Peyer's patch (tissue), 4 donors: Measurements from ENCODE around the gene NNT. TPM values are rescaled to one million over a fixed set of nuclear protein-coding genes. Genes with fewer than 3 reads are reported as not detected.

Source experiments
- DNase-seq, 3 donors: peaks; one replicate each; pipeline ENCODE4 v3.0.0-alpha.2; 2017 to 2019
- H3K27ac ChIP-seq, 4 donors: fragments of 200-600 bp; sonication (generic); one replicate each; pipeline ENCODE4 v1.5.1; 2016 to 2019
- H3K27me3 ChIP-seq, 2 donors: fragments of 200-600 bp; sonication (generic); one replicate each; pipeline ENCODE4 v1.5.1; 2019
- H3K36me3 ChIP-seq, 3 donors: fragments of 200-600 bp; sonication (generic); one replicate each; pipeline ENCODE4 v1.5.1; 2016 to 2019
- H3K4me1 ChIP-seq, 4 donors: fragments of 200-600 bp; sonication (generic); one replicate each; pipeline ENCODE4 v1.5.1; 2016 to 2019
- H3K4me3 ChIP-seq, 4 donors: fragments of 200-600 bp; sonication (generic); 1 replicate in 3 of 4; 2 replicates in 1 of 4; pipeline ENCODE4 v1.5.1; 2016 to 2019; ENCODE audit warnings: mild to moderate bottlenecking in 1 of 4
- H3K9me3 ChIP-seq, 4 donors: fragments of 200-600 bp; sonication (generic); one replicate each; pipeline ENCODE4 v1.5.1; 2016 to 2019; ENCODE audit warnings: mild to moderate bottlenecking in 1 of 4
- CTCF ChIP-seq, 6 experiments: fragments of 450-650 bp in 4 of 6; fragments of 200-600 bp in 2 of 6; sonication (generic) in 1 of 6; IDR thresholded peaks; one replicate each; pipeline ENCODE4 v1.5.1; 2017 to 2019; ENCODE audit warnings: antibody characterized with exemption in 6 of 6, mild to moderate bottlenecking in 3 of 6, moderate library complexity in 1 of 6
- POLR2A ChIP-seq, 2 donors: fragments of 450-650 bp; IDR thresholded peaks; one replicate each; pipeline ENCODE4 v1.5.1; 2017; ENCODE audit warnings: antibody characterized with exemption in 2 of 2, mild to moderate bottlenecking in 2 of 2, moderate library complexity in 2 of 2
- total RNA-seq, 4 donors: library from RNA; depleted of rRNA; stranded (reverse); fragments of >200 nt; gene quantifications; one replicate each; pipeline ENCODE4 v1.1.0, GENCODE V29; 2016

Gene NNT
- total RNA-seq, 4 donors from 2014 or later: 30.5 to 59.7 (median 44.5) TPM

GRCh38 chr5:43609752-43610151, 6.8 kb downstream of the NNT start:
- no peak overlapping the region for H3K27ac ChIP-seq
- peaks cover 0 to 52% (median 0%) of the 10 kb centered on the region in 3 donors for H3K36me3 ChIP-seq
- H3K27me3 ChIP-seq: no peaks in the 10 kb centered on the region
- DNase-seq: no peak
- TF ChIP-seq POLR2A (IDR thresholded peaks at IDR 0.05) (no peak), CTCF (IDR thresholded peaks at IDR 0.05) (peak in 3 of 6 experiments; percentile 5 to 19 (median 7))
- no peak overlapping the region for H3K4me3 ChIP-seq
- H3K9me3 ChIP-seq: no peaks in the 10 kb centered on the region
- no peaks in the 10 kb centered on the region for H3K4me1 ChIP-seq

GRCh38 chr5:43613370-43613769, 10.4 kb downstream of the NNT start:
- H3K4me1 ChIP-seq: no peaks in the 10 kb centered on the region
- H3K9me3 ChIP-seq: no peaks in the 10 kb centered on the region
- no peak for DNase-seq
- no peak overlapping the region for H3K27ac ChIP-seq
- H3K4me3 ChIP-seq: no peak overlapping the region
- H3K27me3 ChIP-seq: no peaks in the 10 kb centered on the region
- H3K36me3 ChIP-seq: peaks cover 0 to 71% (median 0%) of the 10 kb centered on the region in 3 donors
- no peak for TF ChIP-seq POLR2A (IDR thresholded peaks at IDR 0.05)
- TF ChIP-seq CTCF (IDR thresholded peaks at IDR 0.05): no peak

GRCh38 chr5:43615445-43616184, 12.6 kb downstream of the NNT start:
- H3K27ac ChIP-seq: no peak overlapping the region
- no peak for DNase-seq
- no peaks in the 10 kb centered on the region for H3K9me3 ChIP-seq
- peaks cover 0 to 68% (median 0%) of the 10 kb centered on the region in 3 donors for H3K36me3 ChIP-seq
- H3K4me1 ChIP-seq: no peaks in the 10 kb centered on the region
- no peak overlapping the region for H3K4me3 ChIP-seq
- TF ChIP-seq CTCF (IDR thresholded peaks at IDR 0.05) (no peak), POLR2A (IDR thresholded peaks at IDR 0.05) (no peak)
- no peaks in the 10 kb centered on the region for H3K27me3 ChIP-seq

- DNase-seq: no peak
- no peaks in the 10 kb centered on the region for H3K4me1 ChIP-seq
- peaks cover 0 to 66% (median 0%) of the 10 kb centered on the region in 3 donors for H3K36me3 ChIP-seq
- H3K9me3 ChIP-seq: no peaks in the 10 kb centered on the region
- no peak for TF ChIP-seq CTCF (IDR thresholded peaks at IDR 0.05)
- no peak for TF ChIP-seq POLR2A (IDR thresholded peaks at IDR 0.05)
- H3K4me3 ChIP-seq: no peak overlapping the region
- H3K27ac ChIP-seq: no peak overlapping the region
- no peaks in the 10 kb centered on the region for H3K27me3 ChIP-seq
These were observed 13.6 kb downstream of the NNT start for GRCh38 chr5:43616535-43616934.

- H3K36me3 ChIP-seq: peaks cover 0 to 48% (median 0%) of the 10 kb centered on the region in 3 donors
- no peak overlapping the region for H3K4me3 ChIP-seq
- TF ChIP-seq CTCF (IDR thresholded peaks at IDR 0.05): no peak
- no peak for TF ChIP-seq POLR2A (IDR thresholded peaks at IDR 0.05)
- no peak for DNase-seq
- H3K27ac ChIP-seq: no peak overlapping the region
- no peaks in the 10 kb centered on the region for H3K27me3 ChIP-seq
- H3K9me3 ChIP-seq: no peaks in the 10 kb centered on the region
- H3K4me1 ChIP-seq: no peaks in the 10 kb centered on the region
These were observed 16.4 kb downstream of the NNT start for GRCh38 chr5:43619380-43619779.
